GM23248 (cell line): ENCODE data around the gene WBP2. TPM values are rescaled to one million over a fixed set of nuclear protein-coding genes. Genes with fewer than 3 reads are reported as not detected.

ENCODE experiments used
- DNase-seq: peaks from one replicate; pipeline ENCODE4 v3.0.0-alpha.2; 2015
- H2AFZ ChIP-seq: fragments of 200-600 bp; sonication (generic); 2 replicates; pipeline ENCODE4 v1.6.1; 2016; ENCODE audit warnings: antibody characterized with exemption
- H3F3A ChIP-seq: fragments of 200-600 bp; sonication (generic); 2 replicates; pipeline ENCODE4 v1.6.1; 2016; ENCODE audit warnings: mild to moderate bottlenecking, antibody characterized with exemption, mixed run types; ENCODE audit not compliant: insufficient read depth
- H3K27ac ChIP-seq: fragments of 200-600 bp; sonication (generic); 2 replicates; pipeline ENCODE4 v1.5.1; 2016; ENCODE audit warnings: mild to moderate bottlenecking
- H3K27me3 ChIP-seq: fragments of 200-600 bp; sonication (generic); replicated peaks from 2 replicates; pipeline ENCODE4 v1.6.1; 2016; ENCODE audit warnings: mild to moderate bottlenecking; ENCODE audit not compliant: insufficient read depth
- H3K36me3 ChIP-seq: fragments of 200-600 bp; sonication (generic); 2 replicates; pipeline ENCODE4 v1.6.1; 2016; ENCODE audit warnings: low read depth, mild to moderate bottlenecking
- H3K4me1 ChIP-seq: fragments of 200-600 bp; sonication (generic); 2 replicates; pipeline ENCODE4 v1.6.1; 2016; ENCODE audit warnings: mild to moderate bottlenecking; ENCODE audit not compliant: insufficient read depth
- H3K4me2 ChIP-seq: fragments of 200-600 bp; sonication (generic); one replicate; pipeline ENCODE4 v1.6.1; 2016; ENCODE audit warnings: mild to moderate bottlenecking; ENCODE audit not compliant: unreplicated experiment
- H3K4me3 ChIP-seq: fragments of 200-600 bp; sonication (generic); 2 replicates; pipeline ENCODE4 v1.5.1; 2016; ENCODE audit warnings: mild to moderate bottlenecking
- H3K79me2 ChIP-seq: fragments of 200-600 bp; sonication (generic); 2 replicates; pipeline ENCODE4 v1.6.1; 2016; ENCODE audit warnings: mild to moderate bottlenecking; ENCODE audit not compliant: insufficient read depth
- H3K9ac ChIP-seq: fragments of 200-600 bp; sonication (generic); 2 replicates; pipeline ENCODE4 v1.6.1; 2016; ENCODE audit warnings: mild to moderate bottlenecking
- H3K9me2 ChIP-seq: fragments of 200-600 bp; sonication (generic); 2 replicates; pipeline ENCODE4 v1.6.1; 2016; ENCODE audit warnings: mixed run types, mild to moderate bottlenecking, moderate library complexity; ENCODE audit not compliant: insufficient read depth
- H3K9me3 ChIP-seq: fragments of 200-600 bp; sonication (generic); one replicate; pipeline ENCODE4 v1.6.1; 2017; ENCODE audit warnings: low read depth
- H4K20me1 ChIP-seq: fragments of 200-600 bp; sonication (generic); 2 replicates; pipeline ENCODE4 v1.6.0; 2016; ENCODE audit not compliant: insufficient read depth
- EZH2 ChIP-seq: fragments of 200-600 bp; sonication (generic); IDR thresholded peaks from 2 replicates; pipeline ENCODE4 v1.6.1; 2018; ENCODE audit warnings: antibody characterized with exemption, mild to moderate bottlenecking; ENCODE audit not compliant: insufficient read depth, poor library complexity, severe bottlenecking
- EZH2phosphoT487 ChIP-seq: fragments of 200-600 bp; sonication (generic); IDR thresholded peaks from 2 replicates; pipeline ENCODE4 v1.6.1; 2018; ENCODE audit warnings: antibody characterized with exemption, moderate library complexity, mild to moderate bottlenecking, low read depth; ENCODE audit not compliant: insufficient read depth
- whole genome bisulfite sequencing, 2 experiments: methylation state at CpG; one replicate each; pipeline ENCODE4 v1.1.6; 2015 to 2017; ENCODE audit warnings: low lambda C conversion rate in 2 of 2, low coverage in 1 of 2; ENCODE audit errors: missing lambda C conversion rate in 2 of 2; 5-methylcytosine and 5-hydroxymethylcytosine counted together
- in situ Hi-C: fragments of 300-500 bp; cut with MboI; formaldehyde crosslinking; loops from 2 replicates; pipeline ENCODE4 v1.15.0; 2020
- polyA plus RNA-seq: library from polyadenylated mRNA; unstranded; fragments of >200 nt; fragmentation: Nextera tagmentation; extraction: Ambion mirVana; gene quantifications from 2 replicates; pipeline ENCODE4 v1.2.1, GENCODE V29; 2016
- total RNA-seq: library from RNA; depleted of rRNA; stranded (reverse); fragments of >200 nt; shearing (Covaris generic); gene quantifications from 2 replicates; pipeline ENCODE4 v1.2.3, GENCODE V29; 2014

Gene WBP2
- total and polyA plus RNA-seq, 2 experiments from 2014 or later = 17.4 to 59.4 TPM

- H3F3A ChIP-seq = peaks cover 18% of the 10 kb centered on the region
- no peak overlapping the region for H3K4me3 ChIP-seq
- H4K20me1 ChIP-seq = no peaks in the 10 kb centered on the region
- H3K4me1 ChIP-seq = peaks cover 19% of the 10 kb centered on the region
- H3K27me3 ChIP-seq = no peaks in the 10 kb centered on the region
- TF ChIP-seq EZH2phosphoT487 = no peak
- TF ChIP-seq EZH2 = no peak
- no peaks in the 10 kb centered on the region for H3K9me3 ChIP-seq
- no peak overlapping the region for H2AFZ ChIP-seq
- no peak overlapping the region for H3K9ac ChIP-seq
- WGBS, 2 experiments = 90 to 93% methylated on average over 12 of the region's 12 CpGs
- H3K27ac ChIP-seq = no peak overlapping the region
- H3K4me2 ChIP-seq = no peak overlapping the region
- peaks cover 12% of the 10 kb centered on the region for H3K36me3 ChIP-seq
- no peaks in the 10 kb centered on the region for H3K9me2 ChIP-seq
- no peak for DNase-seq
- in situ Hi-C loops = no loop called here
- peaks cover 8% of the 10 kb centered on the region; the same call in 1 of the 2 replicates for H3K79me2 ChIP-seq
Observed at GRCh38 chr17:75850928-75851692, 4.0 kb downstream of the WBP2 start.

- Histone ChIP-seq H4K20me1 (no peaks in the 10 kb centered on the region), H3K79me2 (peaks cover 8% of the 10 kb centered on the region; the same call in 1 of the 2 replicates), H3K4me2 (no peak overlapping the region), H3K27ac (no peak overlapping the region), H2AFZ (no peak overlapping the region), H3K36me3 (peaks cover 12% of the 10 kb centered on the region), H3K4me1 (peaks cover 21% of the 10 kb centered on the region), H3K27me3 (no peaks in the 10 kb centered on the region), H3K4me3 (no peak overlapping the region), H3F3A (peaks cover 18% of the 10 kb centered on the region), H3K9me2 (no peaks in the 10 kb centered on the region), H3K9ac (no peak overlapping the region), H3K9me3 (no peaks in the 10 kb centered on the region)
- WGBS, 2 experiments = 84 to 86% methylated on average over 9 of the region's 9 CpGs
- in situ Hi-C loops = no loop called here
- TF ChIP-seq EZH2 (no peak), EZH2phosphoT487 (no peak)
- DNase-seq = no peak
Observed at GRCh38 chr17:75849724-75850123, 5.4 kb downstream of the WBP2 start.

DNA sequence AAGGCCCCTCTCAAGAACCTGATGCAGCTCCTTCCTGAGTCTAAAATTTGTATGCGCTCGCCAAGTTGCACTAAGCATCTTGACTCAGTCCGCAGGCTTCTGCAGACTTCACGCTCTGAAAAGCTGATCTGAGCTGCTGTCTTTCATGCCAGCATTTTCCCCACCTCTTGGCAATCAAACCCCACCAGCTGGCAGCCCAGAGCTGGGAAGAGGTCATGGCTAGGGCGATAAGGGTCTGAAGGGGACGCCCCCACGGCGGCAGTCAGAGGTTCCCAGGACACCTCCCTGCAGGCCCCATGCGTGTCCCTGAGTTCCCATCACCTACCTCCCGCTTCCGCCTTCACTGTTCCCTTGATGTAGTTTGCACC lies 5.9 kb downstream of the WBP2 start:
- Histone ChIP-seq H2AFZ (no peak overlapping the region), H3K79me2 (peaks cover 8% of the 10 kb centered on the region; the same call in 1 of the 2 replicates), H3K9me3 (no peaks in the 10 kb centered on the region), H3K9ac (no peak overlapping the region), H4K20me1 (no peaks in the 10 kb centered on the region), H3F3A (peaks cover 13% of the 10 kb centered on the region), H3K4me3 (no peak overlapping the region), H3K36me3 (peaks cover 12% of the 10 kb centered on the region), H3K4me2 (no peak overlapping the region), H3K27me3 (no peaks in the 10 kb centered on the region), H3K27ac (no peak overlapping the region), H3K4me1 (peaks cover 17% of the 10 kb centered on the region), H3K9me2 (no peaks in the 10 kb centered on the region)
- in situ Hi-C loops = no loop called here
- WGBS, 2 experiments = 90 to 92% methylated on average over 11 of the region's 11 CpGs
- TF ChIP-seq EZH2 = no peak
- no peak for TF ChIP-seq EZH2phosphoT487
- DNase-seq = no peak

- 53 to 56% methylated on average over 16 of the region's 16 CpGs for WGBS, 2 experiments
- Histone ChIP-seq H3K36me3 (peaks cover 12% of the 10 kb centered on the region), H3K4me2 (no peak overlapping the region), H2AFZ (no peak overlapping the region), H3F3A (peaks cover 7% of the 10 kb centered on the region; the same call in 1 of the 2 replicates), H3K27me3 (no peaks in the 10 kb centered on the region), H3K27ac (no peak overlapping the region), H3K4me3 (no peak overlapping the region), H3K79me2 (peaks cover 8% of the 10 kb centered on the region; the same call in 1 of the 2 replicates), H3K4me1 (peaks cover 11% of the 10 kb centered on the region), H3K9me3 (no peaks in the 10 kb centered on the region), H4K20me1 (no peaks in the 10 kb centered on the region), H3K9me2 (no peaks in the 10 kb centered on the region), H3K9ac (no peak overlapping the region)
- peak; percentile 57 for DNase-seq
- TF ChIP-seq EZH2 = no peak
- no peak for TF ChIP-seq EZH2phosphoT487
- in situ Hi-C loops = no loop called here
Observed at GRCh38 chr17:75848523-75849278, 6.4 kb downstream of the WBP2 start.
